K562 (cell line): ENCODE measurements around the gene RAB3D. TPM values are rescaled to one million over a fixed set of nuclear protein-coding genes. Genes with fewer than 3 reads are reported as not detected.

ENCODE experiments used
- ATAC-seq: fragments of 200-7000 bp; cut with Tn5 transposase; 3 replicates; pipeline ENCODE4 v1.9.1; 2020; ENCODE audit warnings: moderate library complexity
- BruUV-seq: library from RNA; stranded (reverse); fragments of 400-500 nt; replicated peaks from 2 replicates; lab custom pipeline; 2021; lab: Mats Ljungman, UMichigan
- CTCF ChIA-PET: fragments of 300-600 bp; formaldehyde crosslinking; extraction: SDS; loops from one replicate; lab custom pipeline; 2021; ENCODE audit warnings: low intra/inter-chr PET ratio; lab: Yijun Ruan, JAX
- POLR2A ChIA-PET: fragments of 300-600, 350-650 bp; sonication (Branson Sonifier 250); formaldehyde crosslinking; extraction: SDS; loops from one replicate; lab custom pipeline; 2021; ENCODE audit warnings: antibody characterized with exemption, inconsistent platforms; lab: Yijun Ruan, JAX
- DNase-seq, 4 experiments: peaks; one replicate each; pipeline versions ENCODE4 v3.0.0 to v3.0.0-alpha.2; 2011 to 2018; ENCODE audit warnings: low spot score in 3 of 4, mixed read lengths in 3 of 4; ENCODE audit errors: extremely low read depth in 1 of 4
- FAIRE-seq: peaks from 2 replicates; lab custom pipeline; 2011; peaks lifted over from hg19 to GRCh38; lab: Jason Lieb, UNC
- H2AFZ ChIP-seq: 2 replicates; pipeline ENCODE4 v1.6.0; 2011; ENCODE audit warnings: low read depth, low read length, control low read depth, inconsistent platforms
- H3K27ac ChIP-seq: fragments of 200-600 bp; 3 replicates; pipeline ENCODE4 v1.8.0; 2011; ENCODE audit warnings: low read depth, mild to moderate bottlenecking, control low read depth, inconsistent platforms, low read length, moderate library complexity, mixed read lengths; ENCODE audit errors: extremely low read depth
- H3K27me3 ChIP-seq, 2 experiments: fragments of 300-600 bp in 1 of 2; 2 replicates in 1 of 2; 3 replicates in 1 of 2; pipeline versions ENCODE4 v1.6.0 to v1.8.0; 2011; ENCODE audit warnings: inconsistent platforms in 2 of 2, low read length in 2 of 2, mild to moderate bottlenecking in 1 of 2, mixed read lengths in 1 of 2, moderate library complexity in 1 of 2; ENCODE audit not compliant: control insufficient read depth in 2 of 2, insufficient read depth in 2 of 2
- H3K36me3 ChIP-seq: fragments of 300-600 bp; 3 replicates; pipeline ENCODE4 v1.8.0; 2011; ENCODE audit warnings: mild to moderate bottlenecking, low read length, inconsistent platforms; ENCODE audit not compliant: control insufficient read depth, insufficient read depth
- H3K4me1 ChIP-seq, 2 experiments: fragments of 200-600 bp in 1 of 2; replicated peaks in 1 of 2; 2 replicates in 1 of 2; 3 replicates in 1 of 2; pipeline versions ENCODE4 v1.5.1 to v1.8.0; 2011; ENCODE audit warnings: inconsistent platforms in 2 of 2, low read length in 2 of 2, mild to moderate bottlenecking in 1 of 2, mixed read lengths in 1 of 2, moderate library complexity in 1 of 2; ENCODE audit not compliant: control insufficient read depth in 2 of 2, insufficient read depth in 2 of 2
- H3K4me2 ChIP-seq: 2 replicates; pipeline ENCODE4 v1.6.1; 2011; ENCODE audit warnings: low read length, control low read depth, inconsistent platforms, mixed read lengths; ENCODE audit not compliant: insufficient read depth
- H3K4me3 ChIP-seq: fragments of 200-600 bp; sonication (generic), shearing (Covaris generic); 2 replicates; pipeline ENCODE4 v1.5.1; 2016; ENCODE audit warnings: control low read depth, inconsistent platforms
- H3K79me2 ChIP-seq: fragments of 200-600 bp; 3 replicates; pipeline ENCODE4 v1.8.0; 2011; ENCODE audit warnings: low read length, inconsistent platforms; ENCODE audit not compliant: control insufficient read depth, insufficient read depth
- H3K9ac ChIP-seq, 2 experiments: 2 replicates each; pipeline versions ENCODE4 v1.6.0 to v1.6.1; 2011; ENCODE audit warnings: low read depth in 2 of 2, low read length in 2 of 2, control low read depth in 1 of 2, inconsistent platforms in 1 of 2, mild to moderate bottlenecking in 1 of 2, mixed read lengths in 1 of 2; ENCODE audit not compliant: insufficient read depth in 1 of 2
- H3K9me1 ChIP-seq: one replicate; pipeline ENCODE4 v1.6.0; 2011; ENCODE audit warnings: inconsistent platforms, mild to moderate bottlenecking, low read length, moderate library complexity; ENCODE audit not compliant: control insufficient read depth, insufficient read depth
- H3K9me3 ChIP-seq: replicated peaks from 2 replicates; pipeline ENCODE4 v1.5.1; 2011; ENCODE audit warnings: low read depth, low read length, inconsistent platforms; ENCODE audit not compliant: control insufficient read depth, insufficient read depth
- H4K20me1 ChIP-seq: replicated peaks from 2 replicates; pipeline ENCODE4 v1.6.1; 2011; ENCODE audit warnings: low read length, inconsistent platforms, mixed read lengths; ENCODE audit not compliant: control insufficient read depth, insufficient read depth
- ERF ChIP-seq: fragments of 450-650 bp; formaldehyde crosslinking; IDR thresholded peaks from 2 replicates; pipeline ENCODE4 v1.4.0; 2020; ENCODE audit warnings: mild to moderate bottlenecking, mixed read lengths
- GABPA ChIP-seq: fragments of 200-800 bp; sonication (Bioruptor generic); conservative IDR thresholded peaks from 2 replicates; pipeline ENCODE4 v1.6.1; 2016; ENCODE audit warnings: low read depth, missing genetic modification characterization, missing compliant biosample characterization
- GABPB1 ChIP-seq: sonication (generic); formaldehyde crosslinking; IDR thresholded peaks from 2 replicates; pipeline ENCODE4 v1.8.0; 2022; ENCODE audit warnings: mild to moderate bottlenecking, missing genetic modification reagents
- HLTF ChIP-seq: fragments of 450-650 bp; IDR thresholded peaks from 2 replicates; pipeline ENCODE4 v1.6.1; 2016
- HMGN3 ChIP-seq: IDR thresholded peaks from 2 replicates; pipeline ENCODE4 v1.6.1; 2011; ENCODE audit warnings: borderline replicate concordance, low read depth, mild to moderate bottlenecking, mixed read lengths, low read length; ENCODE audit not compliant: insufficient read length; ENCODE audit errors: extremely low read depth
- PCBP2 ChIP-seq: fragments of 200-400 bp; formaldehyde crosslinking; IDR thresholded peaks from 2 replicates; pipeline ENCODE4 v1.6.1; 2018; ENCODE audit warnings: low read length, low read depth, mild to moderate bottlenecking, moderate library complexity; ENCODE audit not compliant: poor library complexity, severe bottlenecking
- PURB ChIP-seq: sonication (generic); formaldehyde crosslinking; IDR thresholded peaks from 2 replicates; pipeline ENCODE4 v1.9.0; 2021; ENCODE audit warnings: low read depth, mild to moderate bottlenecking, missing genetic modification reagents
- TAL1 ChIP-seq: fragments of 450-650 bp; IDR thresholded peaks from 2 replicates; pipeline ENCODE4 v1.6.1; 2016; ENCODE audit warnings: mild to moderate bottlenecking
- TCF7L2 ChIP-seq: fragments of 150-350 bp; IDR thresholded peaks from 2 replicates; pipeline ENCODE4 v1.6.1; 2016; ENCODE audit warnings: low read depth, mild to moderate bottlenecking, low read length, moderate library complexity
- YBX1 ChIP-seq: fragments of 450-650 bp; IDR thresholded peaks from 2 replicates; pipeline ENCODE4 v1.7.1; 2016; ENCODE audit warnings: mild to moderate bottlenecking
- ZNF140 ChIP-seq: fragments of 250-450 bp; sonication (Bioruptor Pico); IDR thresholded peaks from 2 replicates; pipeline ENCODE4 v1.8.0; 2021; ENCODE audit warnings: moderate library complexity, mild to moderate bottlenecking, inconsistent platforms
- ZNF239 ChIP-seq: fragments of 250-450 bp; sonication (Bioruptor Pico); IDR thresholded peaks from 2 replicates; pipeline ENCODE4 v1.4.0; 2020; ENCODE audit warnings: mild to moderate bottlenecking
- WGBS: fragments of 100-300 bp; shearing (Covaris generic); methylation state at CpG from one replicate; pipeline ENCODE4 v1.1.6; 2016; ENCODE audit warnings: low coverage, mixed read lengths; ENCODE audit not compliant: insufficient coverage; ENCODE audit errors: missing lambda C conversion rate; 5-methylcytosine and 5-hydroxymethylcytosine counted together
- in situ Hi-C: fragments of 300-500 bp; cut with MboI; formaldehyde crosslinking; loops from 4 replicates; pipeline ENCODE4 v1.15.0; 2018; ENCODE audit warnings: inconsistent platforms, mixed read lengths
- intact Hi-C: fragments of 100-400 bp; cut with micrococcal nuclease; formaldehyde crosslinking; loops from 2 replicates; pipeline ENCODE4 v1.14.2; 2022
- polyA plus RNA-seq, 8 experiments: library from polyadenylated mRNA; depleted of rRNA in 4 of 8; stranded (reverse) in 5 of 8; unstranded in 3 of 8; fragments of >200 nt; fragmentation: Nextera tagmentation in 2 of 8; fragmentation: Illumina TruSeq in 1 of 8; extraction: Ambion mirVana in 2 of 8; extraction: Trizol in 1 of 8; gene quantifications; 2 replicates each; pipeline versions ENCODE4 v1.2.1 to v1.2.3, GENCODE V29; 2011 to 2014; ENCODE audit warnings: inconsistent platforms in 1 of 8, missing spikeins in 1 of 8
- total RNA-seq, 7 experiments: library from RNA; depleted of rRNA in 6 of 7; stranded (reverse); fragments of >200 nt in 6 of 7; fragmentation: Illumina TruSeq in 2 of 7; extraction: Trizol in 2 of 7; gene quantifications; 2 replicates each; pipeline versions ENCODE4 v1.2.1 to v1.2.3, GENCODE V29; 2011 to 2021; ENCODE audit warnings: low replicate concordance in 1 of 7
- TF ChIP-seq, protein P1 (sequence below): fragments of 200-800 bp; sonication (Bioruptor generic); IDR thresholded peaks from 2 replicates; pipeline ENCODE4 v1.6.1; 2017; ENCODE audit warnings: missing genetic modification characterization, missing compliant biosample characterization
- TF ChIP-seq, protein P2 (sequence below): fragments of 450-650 bp; IDR thresholded peaks from 2 replicates; pipeline ENCODE4 v1.6.1; 2017; ENCODE audit warnings: antibody characterized with exemption
- TF ChIP-seq, protein P3 (sequence below): sonication (generic); formaldehyde crosslinking; IDR thresholded peaks from 2 replicates; pipeline ENCODE4 v1.8.0; 2022; ENCODE audit warnings: mild to moderate bottlenecking, missing genetic modification reagents
- TF ChIP-seq, protein P4 (sequence below), 2 experiments: fragments of 450-650 bp in 1 of 2; sonication (generic) in 1 of 2; formaldehyde crosslinking; conservative IDR thresholded peaks; 2 replicates each; pipeline versions ENCODE4 v1.4.0 to v1.8.1; 2020 to 2022; ENCODE audit warnings: mild to moderate bottlenecking in 1 of 2, missing genetic modification reagents in 1 of 2

The RAB3D gene
- total and polyA plus RNA-seq, 9 of the 15 experiments (the other 6 are each of a cell fraction or from before 2014, with no cell fraction given): 0.34 to 3.3 (median 1.3) TPM

DNA sequence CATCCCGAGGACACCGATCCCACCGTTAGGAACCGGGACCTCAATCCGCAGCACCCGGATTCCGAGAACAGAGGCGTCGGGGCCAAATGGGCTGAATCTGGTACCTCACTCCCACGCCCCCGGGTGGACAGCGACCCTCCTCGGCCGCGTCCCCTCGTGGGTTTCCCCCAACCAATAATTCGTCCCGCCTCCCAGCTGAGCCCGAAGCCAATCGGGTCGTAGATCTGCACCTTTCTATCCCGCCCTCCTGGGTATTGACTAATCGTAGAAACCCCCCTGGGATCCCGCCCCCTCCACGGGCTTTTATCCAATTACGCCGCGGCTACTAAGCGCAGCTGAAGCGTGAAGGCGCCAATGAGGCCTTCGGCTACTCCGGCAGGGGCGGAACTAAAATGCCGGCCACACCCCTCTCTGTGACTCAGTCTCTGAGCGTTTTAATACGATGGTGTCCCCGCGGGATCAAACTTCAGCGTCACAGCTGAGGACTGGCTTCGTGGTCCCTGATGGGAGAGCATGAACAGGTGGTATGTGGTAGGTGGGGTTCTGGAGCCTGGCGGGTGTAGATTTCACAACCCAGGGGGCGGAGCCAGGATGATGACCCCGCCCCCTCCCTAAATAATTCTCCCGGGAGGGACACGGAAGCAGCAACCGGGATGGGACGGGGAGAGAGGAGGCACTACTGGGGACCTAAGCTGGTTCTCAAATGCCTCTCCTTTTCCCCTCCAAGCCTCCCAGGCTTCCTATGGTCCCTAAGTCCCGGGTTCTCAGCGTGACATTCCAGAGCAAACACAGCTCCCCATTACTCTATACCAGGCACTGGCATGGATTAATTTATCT is 6.9 kb upstream of the RAB3D start, which contains the start of the genes CCDC159 and TMEM205:
TSS of gene CCDC159 (plus strand) at position 416 of the 837 bp plus-strand sequence. CDS start at position 504, 88 bp downstream.
TSS of gene TMEM205 (minus strand) at position 165 of the 837 bp plus-strand sequence. CDS start 649 bp downstream, outside the sequence.
- WGBS: under 1% methylated on average over 43 of the region's 50 CpGs
- peak within 1 kb of the TSS; percentile 98 for H2AFZ ChIP-seq
- TF ChIP-seq, protein P1, sequence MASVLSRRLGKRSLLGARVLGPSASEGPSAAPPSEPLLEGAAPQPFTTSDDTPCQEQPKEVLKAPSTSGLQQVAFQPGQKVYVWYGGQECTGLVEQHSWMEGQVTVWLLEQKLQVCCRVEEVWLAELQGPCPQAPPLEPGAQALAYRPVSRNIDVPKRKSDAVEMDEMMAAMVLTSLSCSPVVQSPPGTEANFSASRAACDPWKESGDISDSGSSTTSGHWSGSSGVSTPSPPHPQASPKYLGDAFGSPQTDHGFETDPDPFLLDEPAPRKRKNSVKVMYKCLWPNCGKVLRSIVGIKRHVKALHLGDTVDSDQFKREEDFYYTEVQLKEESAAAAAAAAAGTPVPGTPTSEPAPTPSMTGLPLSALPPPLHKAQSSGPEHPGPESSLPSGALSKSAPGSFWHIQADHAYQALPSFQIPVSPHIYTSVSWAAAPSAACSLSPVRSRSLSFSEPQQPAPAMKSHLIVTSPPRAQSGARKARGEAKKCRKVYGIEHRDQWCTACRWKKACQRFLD (CRISPR knock-in tag): no peak
- TF ChIP-seq PCBP2 (no peak), ERF (CRISPR knock-in tag) (0 out of 2 replicates have a peak, but pooled peaks have one; percentile 20), HLTF (no peak), HMGN3 (no peak), GABPA (tag) (no peak), ZNF140 (no peak), ZNF239 (CRISPR knock-in tag) (peak; percentile 8; the same call in 1 of the 2 replicates), GABPB1 (no peak), PURB (CRISPR knock-in tag) (no peak), TAL1 (no peak), YBX1 (no peak), TCF7L2 (no peak)
- TF ChIP-seq, protein P2, sequence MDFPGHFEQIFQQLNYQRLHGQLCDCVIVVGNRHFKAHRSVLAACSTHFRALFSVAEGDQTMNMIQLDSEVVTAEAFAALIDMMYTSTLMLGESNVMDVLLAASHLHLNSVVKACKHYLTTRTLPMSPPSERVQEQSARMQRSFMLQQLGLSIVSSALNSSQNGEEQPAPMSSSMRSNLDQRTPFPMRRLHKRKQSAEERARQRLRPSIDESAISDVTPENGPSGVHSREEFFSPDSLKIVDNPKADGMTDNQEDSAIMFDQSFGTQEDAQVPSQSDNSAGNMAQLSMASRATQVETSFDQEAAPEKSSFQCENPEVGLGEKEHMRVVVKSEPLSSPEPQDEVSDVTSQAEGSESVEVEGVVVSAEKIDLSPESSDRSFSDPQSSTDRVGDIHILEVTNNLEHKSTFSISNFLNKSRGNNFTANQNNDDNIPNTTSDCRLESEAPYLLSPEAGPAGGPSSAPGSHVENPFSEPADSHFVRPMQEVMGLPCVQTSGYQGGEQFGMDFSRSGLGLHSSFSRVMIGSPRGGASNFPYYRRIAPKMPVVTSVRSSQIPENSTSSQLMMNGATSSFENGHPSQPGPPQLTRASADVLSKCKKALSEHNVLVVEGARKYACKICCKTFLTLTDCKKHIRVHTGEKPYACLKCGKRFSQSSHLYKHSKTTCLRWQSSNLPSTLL: no peak
- TF ChIP-seq, protein P3, sequence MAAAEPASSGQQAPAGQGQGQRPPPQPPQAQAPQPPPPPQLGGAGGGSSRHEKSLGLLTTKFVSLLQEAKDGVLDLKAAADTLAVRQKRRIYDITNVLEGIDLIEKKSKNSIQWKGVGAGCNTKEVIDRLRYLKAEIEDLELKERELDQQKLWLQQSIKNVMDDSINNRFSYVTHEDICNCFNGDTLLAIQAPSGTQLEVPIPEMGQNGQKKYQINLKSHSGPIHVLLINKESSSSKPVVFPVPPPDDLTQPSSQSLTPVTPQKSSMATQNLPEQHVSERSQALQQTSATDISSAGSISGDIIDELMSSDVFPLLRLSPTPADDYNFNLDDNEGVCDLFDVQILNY (CRISPR knock-in tag): no peak
- TF ChIP-seq, protein P4, sequence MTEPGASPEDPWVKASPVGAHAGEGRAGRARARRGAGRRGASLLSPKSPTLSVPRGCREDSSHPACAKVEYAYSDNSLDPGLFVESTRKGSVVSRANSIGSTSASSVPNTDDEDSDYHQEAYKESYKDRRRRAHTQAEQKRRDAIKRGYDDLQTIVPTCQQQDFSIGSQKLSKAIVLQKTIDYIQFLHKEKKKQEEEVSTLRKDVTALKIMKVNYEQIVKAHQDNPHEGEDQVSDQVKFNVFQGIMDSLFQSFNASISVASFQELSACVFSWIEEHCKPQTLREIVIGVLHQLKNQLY (CRISPR knock-in tag; conservative IDR thresholded peaks at IDR 0.05): no peak

More for the DNA sequence above, 6.9 kb upstream of the RAB3D start, which contains the start of the genes CCDC159 and TMEM205:
- FAIRE-seq: peak; percentile 99
- ChIA-PET CTCF (no interaction called here), POLR2A (interaction anchor here (0.6 to 2.1 kb wide), 8 partner anchors 8 to 151 kb away, joined by 3 to 13 read pairs (median 3); partner anchors contain the start of gene SWSAP1)
- BruUV-seq: TSS peak; percentile 90
- Histone ChIP-seq H3K36me3 (no peaks in the 10 kb centered on the region), H4K20me1 (no peaks in the 10 kb centered on the region), H3K9ac (peak within 1 kb of the TSS; percentile 72 to 91), H3K4me3 (peak within 1 kb of the TSS; percentile 61), H3K9me3 (peaks cover 6% of the 10 kb centered on the region; the same call in 1 of the 2 replicates), H3K4me2 (peak within 1 kb of the TSS; percentile 93), H3K4me1 (peaks cover 20 to 34% of the 10 kb centered on the region in 2 experiments; a peak in 4 of 5 replicates), H3K79me2 (no peaks in the 10 kb centered on the region), H3K27me3 (no peaks in the 10 kb centered on the region), H3K27ac (peak within 1 kb of the TSS; percentile 67), H3K9me1 (peaks cover 2% of the 10 kb centered on the region)
- in situ Hi-C loops: no loop called here
- intact Hi-C loops: no loop called here
- peak; percentile 92 to 99 (median 96) for DNase-seq
- peak; percentile 97 for ATAC-seq
